ENCODE data around the gene GRAP2.

GRAP2 gene

DNA sequence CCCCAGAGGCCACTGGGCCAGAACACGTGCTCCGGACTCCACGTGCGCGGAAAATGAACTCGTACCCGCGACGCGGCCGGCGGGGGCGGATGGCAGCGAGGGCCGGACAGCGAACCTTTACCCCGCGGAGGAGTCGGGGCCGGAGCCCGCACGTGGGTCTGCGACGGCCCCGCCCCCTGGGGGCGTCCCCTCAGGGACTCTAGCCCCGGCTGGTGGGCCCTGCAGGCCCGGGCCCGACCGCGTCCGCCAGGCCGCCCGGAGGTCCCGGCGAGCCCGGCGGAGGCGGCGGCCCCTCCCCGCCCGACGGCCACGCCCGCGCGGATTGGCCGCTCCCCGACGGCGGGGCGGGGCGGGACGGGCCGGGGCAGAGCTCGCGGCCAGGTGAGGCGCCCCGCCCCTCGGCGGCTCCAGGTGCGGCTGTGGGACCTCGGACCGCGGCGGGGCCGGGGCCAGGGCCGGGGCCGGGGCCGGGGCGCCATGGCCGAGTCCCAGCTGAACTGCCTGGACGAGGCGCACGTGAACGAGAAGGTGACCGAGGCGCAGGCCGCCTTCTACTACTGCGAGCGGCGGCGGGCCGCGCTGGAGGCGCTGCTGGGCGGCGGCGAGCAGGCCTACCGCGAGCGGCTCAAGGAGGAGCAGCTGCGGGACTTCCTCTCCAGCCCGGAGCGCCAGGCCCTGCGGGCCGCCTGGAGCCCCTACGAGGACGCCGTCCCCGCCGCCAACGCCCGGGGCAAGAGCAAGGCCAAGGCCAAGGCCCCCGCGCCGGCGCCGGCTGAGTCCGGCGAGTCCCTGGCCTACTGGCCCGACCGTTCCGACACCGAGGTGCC is 93.9 kb downstream of the GRAP2 start, which contains the start of gene FAM83F:
TSS of gene FAM83F (plus strand) at position 389 of the 827 bp plus-strand sequence. CDS start at position 478, 89 bp downstream.
- DNase-seq (ENCODE audit: low spot score), result no peak

DNA sequence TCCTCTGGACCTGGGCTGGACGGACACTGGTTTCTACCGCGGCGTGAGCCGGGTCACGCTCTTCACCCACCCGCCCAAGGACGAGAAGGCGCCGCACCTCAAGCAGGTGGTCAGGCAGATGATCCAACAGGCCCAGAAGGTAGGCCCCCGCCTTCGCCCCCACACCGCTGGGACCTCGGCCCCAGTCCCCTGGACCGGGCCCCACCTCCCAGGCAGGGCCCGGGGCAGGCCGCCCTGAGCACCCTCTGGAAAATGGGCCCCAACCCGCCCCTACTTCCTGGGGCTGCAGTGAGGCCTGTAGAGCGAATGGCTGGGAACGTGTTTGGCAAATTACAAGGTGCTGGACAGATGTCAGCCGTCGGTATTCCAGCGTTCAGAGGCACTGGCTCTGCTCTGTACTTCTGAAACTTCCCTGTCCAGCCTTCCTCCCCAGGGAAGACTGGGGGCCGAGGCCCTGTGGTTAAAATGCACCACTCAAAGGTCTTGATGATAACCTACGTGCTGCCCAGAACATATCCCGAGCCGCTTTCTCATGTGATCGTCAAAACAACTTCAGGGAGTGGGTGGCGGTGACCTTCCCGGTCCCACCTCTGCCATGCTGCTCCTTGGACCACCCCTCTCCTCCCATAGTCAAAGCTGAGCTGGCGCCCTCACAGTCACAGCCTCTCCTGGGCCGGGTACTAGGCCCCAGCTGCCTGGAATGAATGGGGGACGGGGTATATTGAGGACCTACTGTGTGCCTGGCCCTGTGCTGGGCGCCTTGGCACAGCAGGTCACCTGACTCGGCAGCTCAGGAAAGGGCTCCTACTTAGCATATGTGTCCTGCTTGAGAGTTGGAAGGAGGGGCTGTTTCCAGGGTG is 94.7 kb downstream of the GRAP2 start:
- no peak for DNase-seq (ENCODE audit: low spot score)

DNA sequence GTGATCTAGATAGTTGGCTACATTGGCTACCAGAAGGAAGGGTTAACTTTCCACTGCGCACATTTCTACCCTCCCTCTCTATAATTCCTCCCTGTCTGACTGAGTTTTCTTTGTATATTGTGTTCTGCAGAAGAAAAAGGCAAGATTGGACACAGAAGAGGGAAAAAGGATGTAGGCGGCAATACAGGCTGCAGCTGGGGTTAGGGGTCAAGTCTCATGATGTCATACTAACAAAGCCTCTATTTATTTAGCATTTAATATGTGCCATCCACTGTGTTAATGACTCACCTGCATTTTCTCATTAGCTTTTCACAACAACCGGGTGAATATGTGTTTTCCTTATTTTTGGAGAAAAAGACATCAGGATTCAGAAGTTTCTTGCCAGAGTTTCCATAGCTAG is 95.8 kb downstream of the GRAP2 start:
- no peak for DNase-seq (ENCODE audit: low spot score)

DNA sequence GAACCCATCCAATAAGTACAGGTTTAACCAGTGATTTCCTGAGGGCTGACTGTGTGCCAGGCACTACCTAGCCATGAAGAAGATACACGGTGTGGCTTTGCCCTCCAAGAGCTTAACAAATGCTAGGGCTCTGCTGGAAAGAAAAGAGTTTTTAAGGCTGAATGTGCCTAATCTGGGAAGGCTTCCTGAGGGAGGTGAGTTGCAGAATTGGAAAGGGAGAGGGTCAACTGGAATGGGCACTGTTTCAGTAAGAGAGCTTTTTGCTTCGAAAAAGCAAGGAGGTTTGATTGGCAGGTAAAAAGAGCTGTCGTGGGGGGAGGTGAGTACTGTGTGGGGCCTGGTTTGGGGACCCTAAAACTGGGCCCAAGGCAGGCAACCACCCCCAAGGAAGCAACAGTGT is 96.5 kb downstream of the GRAP2 start:
- no peak for DNase-seq (ENCODE audit: low spot score)

DNA sequence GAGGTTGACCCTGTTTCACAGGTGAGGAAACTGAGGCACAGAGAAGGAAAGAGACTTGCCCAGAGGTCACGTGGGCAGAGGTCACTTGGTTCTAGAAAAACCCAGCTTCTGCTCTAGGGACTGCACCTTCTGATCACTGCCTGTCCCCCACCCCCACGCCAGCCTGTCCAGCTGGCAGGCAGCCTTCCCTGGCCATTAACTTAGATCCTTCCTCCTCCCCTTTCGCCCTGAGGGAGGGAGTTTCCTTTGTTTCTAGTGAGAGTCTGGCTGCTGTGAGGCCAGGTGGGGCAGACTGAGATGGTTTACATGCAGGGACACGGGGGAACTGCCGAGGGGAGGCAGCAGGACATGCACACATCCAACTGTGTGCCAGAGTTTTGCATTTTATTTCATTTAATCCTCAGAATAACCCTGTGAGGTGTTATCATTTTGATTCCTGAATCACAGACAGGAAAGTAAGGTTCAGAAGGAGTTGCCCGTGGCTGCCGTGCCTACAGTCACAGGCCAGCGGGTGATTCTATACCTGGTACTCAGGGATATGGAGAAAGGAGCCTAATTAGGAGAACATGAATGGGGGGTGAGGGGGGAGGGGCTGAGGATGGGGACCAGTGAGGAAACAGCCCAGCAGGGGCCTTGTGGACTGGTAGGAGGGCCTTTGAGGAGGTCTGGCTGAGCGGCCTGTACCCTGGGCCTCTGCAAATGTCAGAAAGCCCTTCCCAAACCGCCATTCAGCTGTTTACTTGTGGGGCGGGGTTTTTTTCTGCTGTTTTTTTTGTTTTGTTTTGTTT is 97.2 kb downstream of the GRAP2 start:
- DNase-seq (ENCODE audit: low spot score), result no peak

DNA sequence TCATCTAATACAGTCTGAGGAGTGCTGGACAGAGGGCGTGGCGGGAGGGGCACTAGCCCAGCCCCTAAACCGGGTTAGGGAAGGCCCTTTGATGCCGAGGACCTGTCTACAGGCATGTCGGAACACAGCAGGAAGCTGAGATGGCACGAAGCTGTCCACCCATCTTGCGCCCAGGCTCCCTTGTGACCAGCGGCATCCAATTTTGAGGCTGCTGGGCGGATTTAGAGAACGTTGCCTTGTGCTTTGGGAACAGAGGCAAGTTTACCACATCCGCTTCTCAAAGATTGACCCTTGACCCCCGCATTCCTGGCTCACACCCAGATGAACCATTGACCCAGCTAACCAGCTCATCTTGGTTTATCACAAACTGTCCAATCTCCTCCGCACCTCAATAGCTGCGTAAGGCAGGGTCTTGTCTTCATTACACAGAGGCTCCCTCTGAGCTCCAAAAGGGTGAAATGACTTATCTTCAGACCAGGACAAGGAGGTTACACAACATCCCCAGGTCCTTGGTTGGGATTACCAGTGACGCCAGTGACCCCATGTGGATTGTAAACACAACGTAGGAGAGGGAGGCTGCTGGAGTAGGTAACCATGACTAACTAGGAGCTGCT is 98.4 kb downstream of the GRAP2 start:
- no peak for DNase-seq (ENCODE audit: low spot score)

DNA sequence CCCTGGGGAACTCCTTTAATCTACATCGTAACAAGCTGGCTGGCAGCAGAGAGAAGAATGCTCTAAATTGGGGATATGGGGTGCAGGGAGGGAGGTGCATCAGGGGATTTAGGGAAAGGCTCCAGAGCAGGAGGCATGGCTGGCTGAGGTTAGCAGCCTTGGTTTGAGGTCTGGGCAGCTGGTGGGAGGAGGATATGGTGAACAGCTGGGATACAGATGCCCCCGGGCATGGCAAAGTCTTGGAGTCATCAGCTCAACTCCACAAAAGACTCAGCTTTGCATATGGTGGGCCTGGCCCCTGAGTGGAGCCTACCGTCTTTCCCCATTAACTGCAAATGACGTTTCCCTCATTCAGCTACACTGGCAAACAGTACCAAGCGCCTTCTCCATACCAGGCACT is 99.3 kb downstream of the GRAP2 start:
- DNase-seq (ENCODE audit: low spot score), result no peak

DNA sequence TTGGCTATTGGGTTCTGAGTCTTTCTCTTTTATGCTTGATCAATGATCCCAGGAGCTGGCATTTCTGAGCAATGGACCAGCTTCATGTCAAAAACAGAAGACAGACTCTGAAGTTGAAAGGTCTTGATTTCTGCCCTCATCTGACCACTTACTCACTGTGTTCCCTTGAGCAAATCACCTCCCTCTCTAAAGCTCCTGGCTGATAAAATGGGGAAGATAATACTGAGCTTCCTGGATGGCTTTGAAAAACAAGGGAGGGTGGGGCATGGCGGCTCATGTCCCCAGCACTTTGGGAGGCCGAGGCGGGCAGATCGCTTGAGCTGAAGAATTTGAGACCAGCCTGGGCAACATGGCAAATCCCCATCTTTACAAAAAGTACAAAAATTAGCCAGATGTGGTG is 100.2 kb downstream of the GRAP2 start:
- no peak for DNase-seq (ENCODE audit: low spot score)

DNA sequence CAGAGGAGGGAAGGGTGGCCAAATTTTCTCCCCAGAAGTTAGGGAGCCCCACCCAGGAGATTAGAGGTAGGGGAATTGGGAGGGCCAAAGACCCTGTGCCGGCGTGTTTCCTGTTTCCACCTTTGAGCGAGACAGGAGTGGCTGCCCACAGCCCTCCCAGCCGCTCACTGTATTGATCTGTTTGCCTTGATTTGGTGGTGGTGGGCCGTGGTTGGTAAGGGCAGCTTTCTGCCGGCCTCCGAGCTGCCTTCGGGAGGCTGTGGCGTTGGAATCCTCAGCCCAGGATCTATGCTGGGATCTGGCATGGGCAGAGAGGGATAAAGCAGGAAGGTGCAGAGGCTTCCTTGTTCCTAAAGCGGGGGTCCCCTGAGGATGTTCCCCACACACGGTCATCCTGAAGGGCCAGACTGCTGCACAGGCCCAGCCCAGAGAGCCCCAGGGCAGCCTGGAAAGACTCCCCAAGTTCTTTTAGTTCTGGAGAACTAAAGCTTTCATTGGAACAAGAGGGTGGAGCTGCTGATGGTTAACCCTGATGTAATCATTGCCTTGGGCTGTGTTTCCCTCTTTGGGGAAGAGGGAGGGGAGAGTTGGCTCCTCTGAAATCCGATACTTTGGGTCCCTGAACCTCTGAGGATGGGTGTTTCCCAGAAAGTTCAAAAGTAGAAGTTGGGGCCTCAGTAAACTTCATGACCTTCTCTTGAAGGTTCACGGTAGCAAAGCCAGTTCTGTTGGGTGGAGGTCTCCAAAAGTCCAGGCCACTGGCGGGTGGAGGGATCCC is 101.1 kb downstream of the GRAP2 start:
- DNase-seq (ENCODE audit: low spot score), result no peak

DNA sequence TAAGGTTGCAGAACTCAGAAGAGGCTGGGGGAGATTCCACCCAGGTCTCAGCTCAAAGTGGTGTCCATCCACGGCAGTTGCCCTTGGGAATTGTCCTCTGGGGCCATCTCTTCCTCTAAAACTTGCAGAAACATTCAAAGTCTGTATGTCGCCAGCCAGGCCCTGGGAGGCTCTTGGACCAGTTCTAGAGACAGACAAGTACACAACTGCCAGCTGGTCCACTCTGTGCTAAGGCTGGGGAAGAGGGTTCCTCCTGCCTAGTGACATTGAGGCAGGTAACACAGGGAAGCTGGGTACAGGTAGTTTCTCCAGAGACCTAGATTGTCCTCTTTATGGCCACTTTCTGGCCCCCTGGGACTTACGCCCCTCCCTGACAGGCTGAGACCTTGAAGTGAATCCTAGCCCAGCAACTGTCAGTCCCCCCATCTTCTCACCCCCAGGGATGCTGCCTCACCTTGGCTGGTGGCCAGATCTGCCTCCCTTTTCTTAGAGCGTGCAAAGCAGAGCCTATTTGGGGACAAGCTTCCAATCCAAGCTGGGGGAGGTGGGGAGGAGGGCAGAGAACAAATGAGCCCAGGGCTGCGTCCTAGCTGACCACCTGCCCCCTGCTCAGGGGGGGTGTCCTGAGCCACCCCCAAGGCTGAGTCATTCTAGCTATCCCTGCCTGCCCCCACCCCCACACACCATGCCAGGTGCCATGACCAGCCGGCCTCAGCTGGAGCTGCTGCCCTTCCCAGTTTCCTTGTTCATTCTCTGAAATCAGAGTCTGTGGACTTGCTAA is 102.2 kb downstream of the GRAP2 start:
- no peak for DNase-seq (ENCODE audit: low spot score)

DNA sequence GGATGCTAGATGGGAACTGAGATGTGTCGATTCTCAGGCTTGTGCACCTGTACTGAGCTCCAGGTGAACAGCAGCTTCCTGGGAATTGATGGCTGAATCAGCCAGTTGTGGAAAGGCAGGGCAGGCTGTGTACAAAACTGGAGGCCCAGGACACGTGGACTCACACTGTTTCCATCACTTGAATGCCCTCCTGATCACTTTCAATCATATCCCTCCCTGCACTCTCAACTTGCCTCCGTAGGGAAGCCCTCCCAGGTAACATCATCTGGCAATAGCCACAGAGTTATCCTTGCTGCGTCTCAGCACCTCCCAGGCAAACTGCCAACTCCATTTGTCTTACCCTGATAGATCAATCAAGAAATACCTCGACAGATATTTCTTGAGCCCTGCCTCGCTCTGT is 104.0 kb downstream of the GRAP2 start:
- no peak for DNase-seq (ENCODE audit: low spot score)

DNA sequence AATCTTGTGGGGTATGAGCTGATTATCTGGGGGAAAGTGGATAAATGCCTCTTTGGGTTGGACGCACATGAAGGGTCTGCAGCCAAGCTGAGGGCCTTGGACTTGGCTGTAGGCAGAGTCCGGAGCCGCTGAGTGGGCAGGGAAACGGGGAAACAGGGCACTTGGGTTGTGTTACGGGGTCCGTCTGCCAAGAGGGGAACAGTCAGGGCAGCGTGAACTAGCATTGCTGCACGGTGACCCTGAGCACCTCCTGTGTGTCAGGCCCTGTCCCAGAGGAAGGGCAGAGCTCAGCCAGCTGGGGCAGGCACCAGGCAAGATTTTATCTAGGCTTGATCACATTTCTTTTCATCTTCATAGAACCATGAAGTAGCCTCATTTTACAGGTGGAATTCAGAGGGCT is 105.8 kb downstream of the GRAP2 start:
- DNase-seq (ENCODE audit: low spot score), result no peak

DNA sequence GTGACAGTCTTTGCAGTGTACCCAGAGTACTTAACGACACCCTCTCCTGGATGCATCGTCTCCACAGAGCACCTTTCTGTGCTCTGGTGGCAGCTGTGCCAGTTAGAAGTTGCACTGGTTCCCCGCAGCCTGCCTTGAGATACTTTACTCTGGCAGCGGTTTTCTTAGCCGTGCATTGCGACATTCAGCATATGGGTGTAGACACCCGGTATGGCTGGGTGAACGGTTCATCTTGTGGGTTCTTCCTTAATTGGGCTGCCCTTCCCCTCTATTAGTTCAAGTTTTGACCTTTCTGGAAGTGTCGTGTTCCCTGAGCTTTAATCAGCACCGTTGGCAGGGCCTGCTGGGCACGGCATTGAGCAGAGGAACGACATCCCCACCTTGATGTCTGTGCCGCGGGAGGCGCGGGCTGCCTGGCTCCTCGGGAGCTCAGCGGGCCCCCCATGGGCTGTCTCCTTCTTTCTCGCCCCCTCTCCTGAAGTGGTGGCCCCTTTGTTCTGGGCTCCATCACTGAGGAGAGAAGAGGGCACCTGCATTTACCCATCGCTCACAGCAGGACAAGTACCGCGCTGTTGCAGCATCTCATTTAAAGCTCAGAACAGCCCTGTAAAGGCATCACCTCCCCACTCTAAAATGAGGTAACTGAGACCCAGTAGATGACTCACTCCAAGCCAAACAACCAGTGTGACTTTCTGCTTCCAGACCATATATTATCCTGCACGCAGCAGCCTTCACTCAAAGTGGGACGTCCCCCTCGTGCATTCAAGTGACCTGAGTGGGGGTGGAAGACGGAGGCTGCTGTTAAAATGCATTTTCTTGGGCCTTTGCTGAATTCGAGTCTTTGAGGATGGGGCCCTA is 107.2 kb downstream of the GRAP2 start:
- DNase-seq (ENCODE audit: low spot score), result no peak

DNA sequence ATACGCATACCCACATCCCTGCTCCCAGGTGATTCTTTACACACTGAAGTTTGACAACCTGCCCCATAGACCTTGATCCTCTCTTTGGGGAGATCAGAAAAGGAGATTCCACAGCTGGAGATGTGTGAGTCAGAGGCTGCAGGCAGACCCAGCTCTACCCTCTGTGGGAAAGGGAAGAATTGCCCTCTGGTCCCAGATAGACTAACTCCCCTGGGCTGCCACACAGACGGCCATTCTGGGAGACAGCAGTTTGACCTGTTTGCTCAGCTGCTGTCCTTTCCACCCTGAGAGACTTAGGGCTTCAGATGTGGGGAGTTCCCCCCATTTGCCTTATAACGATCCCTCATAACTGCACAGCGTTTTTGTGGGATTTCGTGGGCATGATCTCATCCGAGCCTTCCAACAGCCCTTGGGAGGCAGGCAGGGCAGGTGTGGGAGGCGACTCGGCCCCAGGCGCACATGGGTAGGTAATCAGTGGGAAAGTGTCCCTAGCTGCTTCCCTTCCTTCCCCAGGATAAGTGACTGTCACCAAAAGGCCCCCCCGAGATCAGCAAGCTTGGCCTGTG is 107.9 kb downstream of the GRAP2 start:
- no peak for DNase-seq (ENCODE audit: low spot score)

DNA sequence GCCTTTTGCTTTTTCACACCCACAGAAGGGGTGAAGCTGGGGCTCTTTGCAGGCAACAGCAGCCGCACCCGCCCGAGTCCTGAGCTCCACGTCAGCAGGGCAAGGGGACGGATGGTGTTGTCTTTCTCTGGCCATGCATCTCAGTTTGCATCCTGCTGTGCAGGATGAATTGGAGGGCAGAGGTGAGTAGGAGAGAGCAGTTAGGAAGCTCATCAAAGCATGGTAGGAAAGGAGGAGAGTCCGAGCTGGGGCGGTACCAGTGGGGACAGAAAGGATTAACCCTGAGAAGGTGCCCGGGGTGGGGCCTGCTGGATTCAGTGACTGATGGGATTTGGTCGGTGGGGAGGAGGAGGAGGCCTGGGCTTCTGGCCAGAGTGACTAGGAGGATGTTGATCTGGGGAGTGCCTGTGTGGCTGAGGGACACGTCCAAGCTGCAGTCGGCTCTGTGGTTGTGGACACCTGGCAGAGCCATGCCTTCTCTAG is 108.4 kb downstream of the GRAP2 start:
- DNase-seq (ENCODE audit: low spot score), result no peak

DNA sequence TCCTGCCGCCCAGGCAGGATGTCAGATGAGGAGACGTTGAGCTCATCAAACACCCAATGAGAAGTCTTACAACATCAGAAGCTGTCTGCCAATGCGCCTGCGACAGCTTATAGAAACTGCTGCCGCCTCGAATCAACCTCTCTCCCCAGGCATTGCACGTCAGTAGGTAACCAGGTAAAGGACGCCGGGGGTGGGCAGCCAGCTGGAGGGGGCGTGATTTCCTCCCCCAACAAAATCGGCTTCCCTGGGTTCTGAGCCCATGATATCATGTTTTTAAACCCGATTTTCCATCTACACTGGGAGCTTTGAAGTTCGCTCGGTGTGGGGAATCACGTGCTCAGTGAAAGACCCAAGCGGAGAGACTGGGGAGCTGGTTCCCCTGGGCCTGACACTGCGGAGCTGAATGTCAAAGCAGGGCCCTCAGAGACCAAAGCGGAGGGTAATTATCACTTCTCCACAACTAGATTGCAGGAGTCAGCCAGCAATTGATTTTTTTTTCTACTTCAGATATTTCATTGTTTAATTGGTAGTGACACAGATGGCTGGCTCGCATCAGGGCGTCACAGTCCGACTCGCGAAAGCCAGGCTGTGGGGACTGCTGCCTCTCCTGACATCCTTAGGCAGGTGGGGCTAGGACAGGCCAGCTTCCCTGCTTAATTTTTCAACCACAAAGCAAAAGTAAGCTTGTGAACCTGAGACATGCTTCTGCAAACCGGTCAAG is 109.2 kb downstream of the GRAP2 start:
- no peak for DNase-seq (ENCODE audit: low spot score)

DNA sequence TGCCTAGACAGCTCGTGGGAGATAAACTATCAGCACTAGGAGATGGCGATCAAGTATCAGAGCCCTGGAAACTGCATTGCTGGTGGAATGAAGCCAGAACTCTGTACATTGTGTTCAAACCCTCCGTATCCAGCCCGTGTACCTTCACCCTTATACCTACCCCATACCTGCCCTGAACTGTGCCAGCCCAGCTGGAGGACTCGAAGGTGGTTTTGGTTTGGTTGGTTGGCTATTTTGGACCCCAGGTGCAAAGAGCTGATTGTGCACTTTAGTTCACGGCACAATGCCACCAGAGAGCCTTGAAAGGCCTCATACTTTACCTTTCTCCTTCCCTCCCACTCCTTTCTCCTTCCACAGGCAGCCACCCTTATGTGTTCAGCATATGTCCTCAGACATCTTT is 109.9 kb downstream of the GRAP2 start:
- no peak for DNase-seq (ENCODE audit: low spot score)

DNA sequence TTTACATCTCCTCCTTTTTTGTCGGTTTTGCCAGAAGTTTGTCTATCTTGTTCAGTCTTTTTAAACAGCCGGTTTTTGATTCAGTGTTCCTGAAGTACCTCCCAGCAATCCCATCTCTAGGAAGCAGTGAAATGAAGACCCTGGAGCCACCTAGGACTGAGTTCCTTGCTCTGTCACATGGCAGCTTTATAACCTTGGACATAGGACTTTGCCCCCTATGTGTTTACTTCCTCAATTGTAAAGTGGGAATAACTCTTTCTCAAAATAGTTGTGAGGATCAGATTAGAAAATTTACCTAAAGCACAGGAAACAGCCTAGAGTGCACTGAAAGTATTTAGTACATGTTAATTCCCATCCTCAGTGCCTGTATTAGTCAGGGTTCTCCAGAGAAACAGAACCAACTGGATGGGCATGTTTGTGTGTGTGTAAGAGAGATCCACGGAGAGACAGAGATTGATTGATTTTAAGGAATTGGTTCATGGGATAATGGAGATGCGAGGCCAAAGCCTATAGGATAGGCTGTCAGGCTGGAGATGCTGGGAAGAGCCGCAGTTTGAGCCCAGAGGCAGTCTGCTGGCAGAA is 113.9 kb downstream of the GRAP2 start:
- no peak for DNase-seq (ENCODE audit: low spot score)

All from kidney capillary endothelial cell (primary cell).